Prostate gland (tissue), 2 donors: ENCODE measurements around the gene KRT7.
"Not testable (repeated sequence)": the region's sequence is repeated elsewhere in the genome, so short reads cannot be mapped to it uniquely, and the experiment has no call there.

Experiments used
- POLR2A ChIP-seq: fragments of 450-650 bp; IDR thresholded peaks from one replicate; pipeline ENCODE4 v1.6.1; 2016; ENCODE audit warnings: antibody characterized with exemption, mild to moderate bottlenecking
- TF ChIP-seq, protein P1 (sequence below), 4 experiments: fragments of 200-600 bp in 2 of 4; fragments of 450-650 bp in 2 of 4; sonication (generic) in 2 of 4; IDR thresholded peaks; 1 replicate in 3 of 4; 2 replicates in 1 of 4; pipeline ENCODE4 v1.5.1; 2016 to 2019; ENCODE audit warnings: antibody characterized with exemption in 4 of 4, mild to moderate bottlenecking in 2 of 4, moderate library complexity in 2 of 4

DNA sequence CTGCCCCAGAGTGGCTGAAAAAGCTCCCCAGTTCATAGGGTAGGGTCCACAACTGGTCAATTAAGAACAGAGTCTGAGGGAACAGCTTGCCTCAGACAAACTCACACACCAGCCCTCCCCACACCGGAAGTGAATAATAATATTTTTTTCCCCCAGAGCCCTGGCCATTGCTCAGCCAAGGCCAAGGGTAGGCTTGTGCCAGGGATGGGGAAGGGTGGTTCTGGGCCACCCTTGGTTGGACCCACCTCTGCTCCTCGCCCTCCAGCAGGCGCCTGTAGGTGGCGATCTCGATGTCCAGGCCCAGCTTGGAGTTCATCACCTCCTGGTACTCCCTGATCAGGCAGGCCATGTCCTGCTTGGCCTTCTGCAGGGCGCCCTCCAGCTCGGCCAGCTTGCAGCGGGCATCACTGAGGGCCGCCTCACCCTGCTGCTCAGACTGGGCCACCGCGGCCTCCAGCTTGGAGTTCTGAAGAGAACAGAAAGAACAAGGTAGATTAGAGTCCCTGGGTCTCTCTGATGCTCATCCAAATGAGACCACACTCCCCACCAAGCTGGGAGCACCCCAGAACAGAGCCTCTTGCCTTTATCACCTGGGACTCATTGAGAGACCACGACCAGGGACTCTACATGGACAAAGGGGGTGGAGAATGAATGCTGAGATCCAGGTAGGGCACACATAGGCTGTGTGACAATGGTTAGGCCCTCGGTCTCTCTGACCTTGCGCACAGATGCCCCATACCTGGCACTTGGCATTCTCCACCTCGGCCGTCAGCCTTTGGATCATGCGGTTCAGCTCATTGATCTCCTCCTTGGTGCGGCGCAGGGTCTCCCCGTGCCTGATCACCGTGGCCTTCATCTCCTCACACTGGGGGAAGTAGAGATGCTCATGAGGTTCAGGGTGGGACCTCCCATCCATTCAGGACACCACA is 54.1 kb downstream of the KRT7 start:
- TF ChIP-seq, protein P1, sequence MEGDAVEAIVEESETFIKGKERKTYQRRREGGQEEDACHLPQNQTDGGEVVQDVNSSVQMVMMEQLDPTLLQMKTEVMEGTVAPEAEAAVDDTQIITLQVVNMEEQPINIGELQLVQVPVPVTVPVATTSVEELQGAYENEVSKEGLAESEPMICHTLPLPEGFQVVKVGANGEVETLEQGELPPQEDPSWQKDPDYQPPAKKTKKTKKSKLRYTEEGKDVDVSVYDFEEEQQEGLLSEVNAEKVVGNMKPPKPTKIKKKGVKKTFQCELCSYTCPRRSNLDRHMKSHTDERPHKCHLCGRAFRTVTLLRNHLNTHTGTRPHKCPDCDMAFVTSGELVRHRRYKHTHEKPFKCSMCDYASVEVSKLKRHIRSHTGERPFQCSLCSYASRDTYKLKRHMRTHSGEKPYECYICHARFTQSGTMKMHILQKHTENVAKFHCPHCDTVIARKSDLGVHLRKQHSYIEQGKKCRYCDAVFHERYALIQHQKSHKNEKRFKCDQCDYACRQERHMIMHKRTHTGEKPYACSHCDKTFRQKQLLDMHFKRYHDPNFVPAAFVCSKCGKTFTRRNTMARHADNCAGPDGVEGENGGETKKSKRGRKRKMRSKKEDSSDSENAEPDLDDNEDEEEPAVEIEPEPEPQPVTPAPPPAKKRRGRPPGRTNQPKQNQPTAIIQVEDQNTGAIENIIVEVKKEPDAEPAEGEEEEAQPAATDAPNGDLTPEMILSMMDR (IDR thresholded peaks at IDR 0.05) = not testable (repeated sequence)
- not testable (repeated sequence) for TF ChIP-seq POLR2A
